ENCODE results near the gene DPH2. TPM values are rescaled to one million over a fixed set of nuclear protein-coding genes. Genes with fewer than 3 reads are reported as not detected.
A peak's percentile ranks its signal among the peaks of the same experiment; 100 is the strongest.

Gene DPH2
- total RNA-seq, 4 donors from 2014 or later, result 13.1 to 29.4 (median 17.1) TPM

DNA sequence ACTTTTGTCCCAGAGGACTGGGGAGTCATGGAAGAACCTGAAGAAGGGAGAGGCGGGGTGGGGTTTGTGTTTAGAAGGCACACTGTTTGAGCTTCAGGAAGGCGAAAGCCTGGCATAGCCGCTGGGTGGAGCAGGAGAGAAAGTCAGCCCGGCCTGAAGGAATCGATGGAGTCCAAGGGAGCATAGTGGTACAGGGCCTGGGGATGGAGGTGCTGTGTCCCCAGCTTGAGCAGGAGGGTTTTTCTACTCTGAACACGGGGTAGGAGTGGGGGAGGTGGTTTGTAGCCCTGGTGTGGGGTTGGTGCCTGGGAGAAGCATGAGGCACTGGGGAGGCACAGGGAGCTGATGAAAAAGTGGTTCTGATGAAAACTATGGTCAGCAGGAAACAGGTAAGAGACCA is 16.9 kb downstream of the DPH2 start:
- intact Hi-C loops (cut with DNase I; ENCODE audit: low total_unique reads), result no loop called here
- Histone ChIP-seq H3K36me3 (no peaks in the 10 kb centered on the region), H3K27me3 (no peaks in the 10 kb centered on the region), H3K9me3 (no peaks in the 10 kb centered on the region), H3K27ac (peak overlapping the region in 3 of 4 donors; percentile 41 to 70 (median 46)), H3K4me1 (peaks cover 5 to 23% (median 19%) of the 10 kb centered on the region in 4 donors), H3K4me3 (no peak overlapping the region)
- no peak for TF ChIP-seq EP300 (IDR thresholded peaks at IDR 0.05; ENCODE audit: low read depth)
- TF ChIP-seq POLR2AphosphoS5 (IDR thresholded peaks at IDR 0.05), result no peak
- TF ChIP-seq CTCF (IDR thresholded peaks at IDR 0.05), result peak in 3 of 5 experiments; percentile 17 to 38 (median 18)
- no peak for TF ChIP-seq POLR2A (IDR thresholded peaks at IDR 0.05)
- WGBS, 2 donors (ENCODE audit: low coverage in 1 of 2), result 44 to 57% methylated on average over 1 to 6 of the region's 6 CpGs
- DNase-seq, result peak; percentile 58
- in situ Hi-C loops (cut with MboI; ENCODE audit: low pct_ligation_motif_present in 1 of 4, low pct_unique_long_range_greater_than_20kb in 1 of 4, low sequenced_read_pairs in 3 of 4), result no loop called here

- intact Hi-C loops (cut with DNase I; ENCODE audit: low total_unique reads), result no loop called here
- no peak for DNase-seq
- H3K27ac ChIP-seq, result peak overlapping the region in 3 of 4 donors; percentile 41 to 70 (median 46)
Observed at GRCh38 chr1:43987159-43987902, 17.5 kb downstream of the DPH2 start.

DNA sequence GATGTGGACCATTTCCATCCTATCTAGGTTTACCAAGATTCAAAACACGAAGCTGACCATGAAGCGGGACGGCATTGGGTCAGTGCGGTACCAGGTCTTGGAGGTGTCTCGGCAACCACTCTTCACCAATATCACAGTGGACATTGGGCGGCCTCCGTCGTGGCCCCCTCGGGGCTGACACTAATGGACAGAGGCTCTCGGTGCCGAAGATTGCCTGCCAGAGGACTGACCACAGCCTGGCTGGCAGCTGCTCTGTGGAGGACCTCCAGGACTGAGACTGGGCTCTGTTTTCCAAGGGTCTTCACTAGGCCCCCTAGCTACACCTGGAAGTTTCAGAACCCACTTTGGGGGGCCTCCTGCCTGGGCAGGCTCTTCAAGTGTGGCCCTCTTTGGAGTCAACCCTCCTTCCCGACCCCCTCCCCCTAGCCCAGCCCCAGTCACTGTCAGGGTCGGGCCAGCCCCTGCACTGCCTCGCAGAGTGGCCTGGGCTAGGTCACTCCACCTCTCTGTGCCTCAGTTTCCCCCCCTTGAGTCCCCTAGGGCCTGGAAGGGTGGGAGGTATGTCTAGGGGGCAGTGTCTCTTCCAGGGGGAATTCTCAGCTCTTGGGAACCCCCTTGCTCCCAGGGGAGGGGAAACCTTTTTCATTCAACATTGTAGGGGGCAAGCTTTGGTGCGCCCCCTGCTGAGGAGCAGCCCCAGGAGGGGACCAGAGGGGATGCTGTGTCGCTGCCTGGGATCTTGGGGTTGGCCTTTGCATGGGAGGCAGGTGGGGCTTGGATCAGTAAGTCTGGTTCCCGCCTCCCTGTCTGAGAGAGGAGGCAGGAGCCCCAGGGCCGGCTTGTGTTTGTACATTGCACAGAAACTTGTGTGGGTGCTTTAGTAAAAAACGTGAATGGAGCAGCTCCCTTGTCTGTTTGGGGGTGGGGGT is 20.7 kb downstream of the DPH2 start:
- Histone ChIP-seq H3K9me3 (no peaks in the 10 kb centered on the region), H3K4me3 (peak overlapping the region in 3 of 4 donors; percentile 56 to 64 (median 59)), H3K27me3 (no peaks in the 10 kb centered on the region), H3K27ac (peak overlapping the region; percentile 83 to 88 (median 87)), H3K36me3 (no peaks in the 10 kb centered on the region), H3K4me1 (peaks cover 5 to 32% (median 24%) of the 10 kb centered on the region in 4 donors)
- no peak for DNase-seq
- 74% methylated on average over 19 of the region's 19 CpGs; no CpG with 5 or more reads in 1 of the 2 donors for WGBS, 2 donors (ENCODE audit: low coverage in 1 of 2)
- intact Hi-C loops (cut with DNase I; ENCODE audit: low total_unique reads) (no loop called here), in situ Hi-C loops (cut with MboI; ENCODE audit: low pct_ligation_motif_present in 1 of 4, low pct_unique_long_range_greater_than_20kb in 1 of 4, low sequenced_read_pairs in 3 of 4) (loop anchor here in 1 of 4 donors (10.0 kb wide), 1 partner anchor 54 kb away; no protein-coding TSS in a partner anchor)
- TF ChIP-seq POLR2AphosphoS5 (IDR thresholded peaks at IDR 0.05) (no peak), POLR2A (IDR thresholded peaks at IDR 0.05) (no peak), EP300 (IDR thresholded peaks at IDR 0.05; ENCODE audit: low read depth) (no peak), CTCF (IDR thresholded peaks at IDR 0.05) (no peak)

More at GRCh38 chr1:43987159-43987902, 17.5 kb downstream of the DPH2 start:
- no peaks in the 10 kb centered on the region for H3K27me3 ChIP-seq
- H3K9me3 ChIP-seq, result no peaks in the 10 kb centered on the region
- no peak for TF ChIP-seq POLR2A (IDR thresholded peaks at IDR 0.05)
- no peak for TF ChIP-seq EP300 (IDR thresholded peaks at IDR 0.05; ENCODE audit: low read depth)
- no peak for TF ChIP-seq POLR2AphosphoS5 (IDR thresholded peaks at IDR 0.05)
- TF ChIP-seq CTCF (IDR thresholded peaks at IDR 0.05), result no peak
- WGBS, 2 donors (ENCODE audit: low coverage in 1 of 2), result 40 to 50% methylated on average over 5 to 6 of the region's 6 CpGs
- no peaks in the 10 kb centered on the region for H3K36me3 ChIP-seq
- H3K4me3 ChIP-seq, result no peak overlapping the region
- peaks cover 5 to 27% (median 23%) of the 10 kb centered on the region in 4 donors for H3K4me1 ChIP-seq
- in situ Hi-C loops (cut with MboI; ENCODE audit: low pct_ligation_motif_present in 1 of 4, low pct_unique_long_range_greater_than_20kb in 1 of 4, low sequenced_read_pairs in 3 of 4), result no loop called here

- no peak for DNase-seq
- peaks cover 5 to 32% (median 22%) of the 10 kb centered on the region in 4 donors for H3K4me1 ChIP-seq
- H3K4me3 ChIP-seq, result peak overlapping the region; percentile 31 to 64 (median 58)
- no peaks in the 10 kb centered on the region for H3K27me3 ChIP-seq
- TF ChIP-seq EP300 (IDR thresholded peaks at IDR 0.05; ENCODE audit: low read depth) (no peak), CTCF (IDR thresholded peaks at IDR 0.05) (no peak), POLR2AphosphoS5 (IDR thresholded peaks at IDR 0.05) (no peak)
- H3K27ac ChIP-seq, result peak overlapping the region; percentile 83 to 88 (median 87)
- in situ Hi-C loops (cut with MboI; ENCODE audit: low pct_ligation_motif_present in 1 of 4, low pct_unique_long_range_greater_than_20kb in 1 of 4, low sequenced_read_pairs in 3 of 4) (loop anchor here in 1 of 4 donors (10.0 kb wide), 1 partner anchor 54 kb away; no protein-coding TSS in a partner anchor), intact Hi-C loops (cut with DNase I; ENCODE audit: low total_unique reads) (no loop called here)
- WGBS, 2 donors (ENCODE audit: low coverage in 1 of 2), result 0% methylated on average over 8 of the region's 10 CpGs; no CpG with 5 or more reads in 1 of the 2 donors
- H3K36me3 ChIP-seq, result no peaks in the 10 kb centered on the region
- no peaks in the 10 kb centered on the region for H3K9me3 ChIP-seq
Observed at GRCh38 chr1:43991200-43991475, 21.3 kb downstream of the DPH2 start.

Measured in transverse colon (tissue), 4 donors.